ENCODE results near the gene SRRM1.
"Not testable (repeated sequence)": the region's sequence is repeated elsewhere in the genome, so short reads cannot be mapped to it uniquely, and the experiment has no call there.

SRRM1 gene

DNA sequence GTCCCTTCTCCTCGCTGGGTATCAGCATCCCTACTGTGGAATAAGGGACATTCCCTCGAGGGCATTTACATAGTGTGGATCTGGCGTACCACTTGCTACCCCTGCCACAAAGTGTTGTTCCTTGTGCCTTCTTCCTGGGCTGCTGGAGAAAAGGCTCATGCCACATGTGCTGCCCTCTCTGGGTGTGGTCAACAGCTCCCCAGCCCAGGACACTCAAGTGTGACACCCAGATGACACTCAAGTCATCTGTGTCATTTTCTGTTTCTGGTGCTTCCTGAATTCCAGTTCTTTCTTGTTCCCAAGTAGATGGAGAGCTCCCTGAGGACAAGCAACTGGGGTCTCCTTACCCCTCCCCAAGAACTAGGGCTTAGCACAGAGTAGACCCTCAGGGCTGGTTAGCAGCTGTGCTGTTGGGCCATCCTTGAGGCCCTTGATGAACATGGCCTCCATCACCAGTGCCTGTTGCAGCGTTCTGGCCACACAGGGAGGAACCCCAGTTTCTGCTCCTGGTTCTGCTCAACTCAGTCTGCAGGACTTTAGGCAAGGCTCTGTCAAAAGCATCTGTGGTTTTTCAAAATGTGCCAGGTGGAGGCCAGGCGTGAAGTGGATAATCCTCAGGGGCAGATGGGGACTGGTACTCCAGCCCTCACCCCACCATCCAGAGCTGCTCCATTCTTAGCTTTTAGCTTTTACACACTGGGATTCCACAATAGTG lies 53.1 kb downstream of the SRRM1 start:
- no peak for DNase-seq

DNA sequence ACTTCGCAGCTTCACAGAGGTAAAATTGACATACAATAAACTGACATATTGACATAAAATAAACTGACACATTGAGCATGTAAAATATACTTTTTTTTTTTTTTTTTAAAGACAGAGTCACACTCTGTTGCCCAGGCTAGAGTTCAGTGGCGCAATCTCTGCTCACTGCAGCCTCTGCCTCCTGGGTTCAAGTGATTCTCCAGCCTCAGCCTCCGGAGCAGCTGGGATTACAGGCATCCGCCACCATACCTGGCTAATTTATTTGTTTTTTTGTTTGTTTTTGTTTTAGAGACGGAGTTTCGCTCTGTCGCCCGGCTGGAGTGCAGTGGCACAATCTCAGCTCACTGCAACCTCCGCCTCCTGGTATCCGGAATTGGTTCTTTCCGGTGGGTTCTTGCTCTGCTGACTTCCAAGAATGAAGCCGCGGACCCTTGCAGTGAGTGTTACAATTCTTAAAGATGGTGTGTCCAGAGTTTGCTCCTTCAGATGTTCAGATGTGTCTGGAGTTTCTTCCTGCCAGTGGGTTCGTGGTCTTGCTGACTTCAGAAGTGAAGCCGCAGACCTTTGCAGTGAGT lies 53.7 kb downstream of the SRRM1 start:
- DNase-seq, result no peak

DNA sequence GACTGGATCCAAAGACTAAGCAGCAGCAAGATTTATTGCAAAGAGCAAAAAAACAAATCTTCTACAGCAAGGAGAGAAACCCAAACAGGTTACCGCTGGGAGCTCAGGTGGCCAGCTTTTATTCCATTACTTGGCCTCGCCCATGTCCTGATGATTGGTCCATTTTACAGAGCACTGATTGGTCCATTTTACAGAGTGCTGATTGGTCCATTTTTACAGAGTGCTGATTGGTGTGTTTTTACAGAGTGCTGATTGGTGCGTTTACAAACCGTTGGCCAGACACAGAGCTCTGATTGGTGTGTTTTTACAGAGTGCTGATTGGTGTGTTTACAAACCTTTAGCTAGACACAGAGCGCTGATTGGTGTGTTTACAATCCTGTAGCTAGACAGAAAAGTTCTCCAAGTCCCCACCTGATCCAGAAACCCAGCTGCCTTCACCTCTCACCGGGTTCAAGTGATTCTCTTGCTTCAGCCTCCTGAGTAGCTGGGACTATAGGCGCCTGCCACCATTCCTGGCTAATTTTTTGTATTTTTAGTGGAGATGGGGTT lies 54.4 kb downstream of the SRRM1 start:
- DNase-seq, result not testable (repeated sequence)

DNA sequence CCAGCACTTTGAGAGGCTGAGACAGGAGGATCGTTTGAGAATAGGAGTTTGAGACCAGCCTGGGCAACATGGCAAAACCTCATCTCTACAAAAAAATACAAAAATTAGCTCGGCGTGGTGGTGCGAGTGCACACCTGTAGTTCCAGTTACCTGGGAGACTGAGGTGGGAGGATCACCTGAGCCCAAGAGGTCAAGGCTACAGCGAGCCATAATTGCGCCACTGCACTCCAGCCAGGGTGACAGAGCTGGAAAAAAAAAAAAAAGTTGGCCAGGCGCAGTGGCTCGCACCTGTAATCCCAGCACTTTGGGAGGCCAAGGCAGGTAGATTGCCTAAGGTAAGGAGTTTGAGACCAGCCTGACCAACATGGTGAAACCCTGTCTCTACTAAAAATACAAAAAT lies 55.2 kb downstream of the SRRM1 start:
- not testable (repeated sequence) for DNase-seq

DNA sequence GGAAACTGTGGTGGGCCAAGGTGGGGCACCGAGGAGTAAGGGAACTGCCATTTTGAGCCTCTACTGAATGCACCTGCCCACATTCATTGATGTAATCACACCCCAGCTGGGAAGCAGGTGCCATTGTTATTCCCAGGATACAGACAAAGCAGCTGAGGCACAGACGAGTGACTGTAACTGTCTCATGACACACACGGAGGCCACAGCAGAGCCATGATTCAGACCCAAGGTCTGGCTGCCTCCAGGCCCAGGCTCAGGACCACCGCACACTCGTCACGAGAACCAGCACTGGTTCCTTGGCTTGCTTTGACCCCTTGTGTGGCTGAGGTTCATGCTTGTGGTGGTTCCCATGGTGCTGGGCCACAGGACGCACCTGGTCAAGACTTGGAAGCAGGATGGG lies 56.5 kb downstream of the SRRM1 start:
- DNase-seq, result no peak

DNA sequence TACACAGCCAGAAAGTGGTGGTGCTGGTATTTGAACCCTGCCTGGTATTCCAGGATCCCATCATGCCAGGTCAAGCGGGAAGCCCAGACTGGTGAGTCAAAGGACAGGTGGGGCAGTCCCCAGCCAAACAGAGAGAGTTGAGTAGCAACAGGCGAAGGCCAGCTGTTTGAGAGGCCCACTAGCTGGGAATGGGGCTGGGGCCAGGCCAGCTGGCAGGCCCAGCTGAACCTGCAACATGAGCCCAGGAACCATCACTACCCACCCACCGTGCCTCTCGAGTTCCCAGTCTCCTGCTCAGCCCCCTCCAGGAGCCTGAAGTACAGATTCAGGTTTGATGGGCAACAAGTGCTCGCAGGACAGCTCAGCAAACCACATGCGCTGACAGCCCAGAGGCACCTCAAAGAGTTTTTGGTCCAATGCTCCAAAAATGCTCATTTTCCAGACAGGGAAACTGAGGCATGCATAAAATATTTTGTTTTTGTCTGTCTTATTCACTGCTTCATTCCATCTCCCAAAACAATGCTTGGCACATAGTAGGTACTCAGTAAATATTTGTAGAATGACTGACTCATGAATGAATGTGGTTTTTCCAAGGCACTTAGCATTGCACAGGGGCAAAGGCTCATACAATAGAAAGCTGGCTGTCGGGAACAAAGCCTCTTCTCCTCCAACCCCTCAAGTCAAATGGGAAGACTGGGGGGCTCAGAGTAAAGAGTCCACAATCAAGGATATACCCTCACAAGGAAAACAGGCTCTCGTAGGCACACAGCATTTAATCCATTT lies 59.6 kb downstream of the SRRM1 start:
- DNase-seq, result no peak

DNA sequence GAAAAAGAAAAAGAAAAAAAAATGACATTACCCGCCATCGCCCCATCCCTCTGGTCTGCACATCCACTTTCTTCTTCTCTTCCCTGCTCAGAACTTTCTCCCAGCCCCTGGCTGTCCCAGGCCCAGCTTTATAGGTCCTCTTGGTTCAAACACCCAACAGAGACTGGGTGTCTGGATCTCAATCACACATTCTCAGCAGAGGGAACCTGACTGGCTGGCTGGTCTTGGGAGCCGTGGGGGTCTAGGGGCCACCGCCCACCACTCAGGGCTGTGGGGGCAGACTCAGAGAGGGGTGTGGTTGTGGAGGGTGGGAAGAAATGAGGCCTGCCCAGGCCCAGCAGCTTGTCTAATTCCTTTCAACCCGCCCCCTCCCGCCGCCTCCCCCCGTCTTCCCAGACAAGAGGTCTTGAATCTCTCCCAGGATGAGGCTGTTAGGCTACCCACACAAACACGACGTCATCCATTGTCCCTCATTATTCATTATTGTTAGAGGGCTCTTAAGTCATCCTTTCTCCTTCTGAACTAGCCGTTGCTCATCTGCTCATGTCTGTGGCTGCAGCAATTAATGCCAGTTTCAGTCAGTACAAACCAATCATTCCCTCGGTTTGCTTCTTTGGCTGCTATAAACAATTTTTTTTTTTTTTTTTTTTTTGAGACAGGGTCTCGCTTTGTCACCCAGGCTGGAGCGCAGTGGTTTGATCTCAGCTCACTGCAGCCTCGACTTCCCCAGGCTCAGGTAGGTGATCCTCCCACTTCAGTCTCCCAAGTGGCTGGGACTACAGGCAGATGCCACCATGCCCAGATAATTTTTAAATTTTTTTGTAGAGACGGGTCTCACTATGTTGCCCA lies 61.5 kb downstream of the SRRM1 start:
- DNase-seq, result no peak

DNA sequence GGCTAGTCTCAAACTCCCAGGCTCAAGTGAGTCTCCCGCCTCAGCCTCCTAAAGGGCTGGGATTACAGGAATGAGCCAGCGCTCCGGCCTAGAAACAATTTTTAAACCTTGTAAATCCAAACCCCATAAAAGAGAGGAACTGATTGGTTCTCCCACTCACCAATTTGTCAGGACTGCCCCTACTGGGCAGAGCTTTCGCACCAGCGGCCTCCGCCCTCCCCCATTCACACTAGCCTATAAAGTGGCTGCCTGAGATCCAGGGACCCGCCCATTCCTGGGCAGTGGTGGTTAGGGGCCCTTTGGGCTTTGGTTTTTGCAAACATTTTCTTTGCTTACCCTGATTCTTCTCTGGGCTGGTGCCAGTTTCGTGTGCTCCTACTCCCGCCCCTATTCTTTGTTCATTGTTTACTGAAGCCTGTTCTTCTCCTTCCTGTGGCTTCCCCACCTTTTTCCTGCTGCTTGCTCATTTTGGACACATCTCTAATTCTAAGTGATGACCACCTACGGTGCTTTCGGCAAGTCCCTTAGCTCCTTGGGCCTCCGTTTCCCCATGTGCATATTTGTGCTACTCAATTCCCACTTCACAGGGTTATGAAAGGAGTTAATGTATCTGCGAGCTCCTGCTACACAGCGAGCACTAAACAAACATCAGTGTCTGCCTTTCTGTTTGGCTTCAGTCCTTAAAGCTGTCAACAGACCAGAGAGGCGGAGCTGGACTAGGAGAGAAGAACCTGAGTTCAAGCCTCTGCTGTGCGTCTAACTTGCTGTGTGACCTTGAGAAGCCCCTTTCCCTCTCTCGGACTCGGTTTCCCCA lies 62.4 kb downstream of the SRRM1 start:
- DNase-seq, result peak in 1 of 2 experiments; percentile 65

DNA sequence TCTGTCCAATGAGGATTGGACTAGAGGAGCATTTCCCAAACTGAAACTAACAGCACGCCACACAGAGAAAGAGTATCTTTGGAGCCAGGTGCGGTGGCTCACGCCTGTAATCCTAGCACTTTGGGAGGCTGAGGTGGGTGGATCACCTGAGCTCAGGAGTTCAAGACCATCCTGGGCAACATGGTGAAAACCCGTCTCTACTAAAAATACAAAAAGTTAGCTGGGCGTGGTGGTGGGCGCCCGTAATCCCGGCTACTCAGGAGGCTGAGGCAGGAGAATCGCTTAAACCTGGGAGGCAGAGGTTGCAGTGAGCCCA lies 62.9 kb downstream of the SRRM1 start:
- not testable (repeated sequence) for DNase-seq

DNA sequence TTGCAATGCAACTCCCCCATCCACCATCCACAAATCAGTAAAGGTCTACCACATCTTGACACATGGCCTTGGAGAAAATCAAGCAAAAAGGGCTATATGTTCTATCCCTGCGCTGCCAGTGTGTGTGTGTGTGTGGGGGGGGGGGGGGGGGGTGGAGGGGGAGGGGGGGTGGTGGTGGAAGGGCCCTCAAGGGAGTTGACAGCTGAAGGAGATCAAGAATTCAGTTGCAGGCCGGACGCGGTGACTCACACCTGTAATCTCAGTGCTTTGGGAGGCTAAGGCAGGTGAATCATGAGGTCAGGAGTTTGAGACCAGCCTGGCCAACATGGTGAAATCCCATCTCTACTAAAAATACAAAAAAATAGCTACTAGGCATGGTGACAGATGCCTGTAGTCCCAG lies 64.6 kb downstream of the SRRM1 start:
- DNase-seq, result peak; percentile 35 to 46

DNA sequence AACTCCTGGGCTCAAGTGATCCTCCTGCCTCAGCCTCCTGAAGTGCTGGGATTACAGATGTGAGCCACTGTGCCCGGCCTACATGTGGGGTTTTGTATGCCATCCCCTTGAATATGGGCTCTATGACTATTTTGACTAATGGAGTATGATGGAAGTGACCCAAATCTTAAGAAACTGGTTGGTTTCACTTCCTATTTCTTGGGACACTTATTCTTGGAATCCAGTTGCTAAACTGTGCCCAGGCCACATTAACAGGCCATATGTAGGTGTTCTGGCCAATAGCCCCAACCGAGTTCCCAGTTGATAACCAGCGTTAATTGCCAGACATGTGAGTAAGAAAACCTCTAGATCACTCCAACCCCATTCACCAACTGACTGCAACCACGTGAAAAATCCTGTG lies 65.8 kb downstream of the SRRM1 start:
- DNase-seq, result no peak

DNA sequence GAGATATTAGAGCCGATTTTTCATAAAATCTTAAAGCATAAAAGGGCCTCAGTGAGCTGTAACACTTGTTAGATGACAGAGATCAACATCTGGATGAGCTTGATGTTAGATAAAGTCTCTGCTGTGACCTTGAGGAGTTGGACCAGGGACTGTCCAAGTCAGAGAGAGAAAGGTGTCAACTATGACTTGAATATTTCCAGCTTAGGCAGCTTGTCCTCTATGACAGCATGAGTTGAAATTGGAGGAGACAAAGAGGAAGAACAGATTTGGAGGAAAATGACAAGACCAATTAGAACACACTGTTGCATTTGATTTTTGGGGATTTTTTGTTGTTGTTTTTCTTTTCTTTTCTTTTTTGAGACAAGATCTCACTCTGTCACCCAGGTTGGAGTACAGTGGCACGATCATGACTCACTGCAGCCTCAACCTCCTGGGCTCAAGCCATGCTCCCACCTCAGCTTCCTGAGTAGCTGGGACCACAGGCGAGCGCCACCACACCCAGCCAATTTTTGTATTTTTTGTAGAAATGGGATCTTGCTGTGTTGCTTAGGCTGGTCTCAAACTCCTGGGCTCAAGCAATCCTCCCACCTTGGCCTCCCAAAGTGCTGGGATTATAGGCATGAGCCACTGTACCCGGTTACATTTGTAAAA lies 66.8 kb downstream of the SRRM1 start:
- DNase-seq, result no peak

DNA sequence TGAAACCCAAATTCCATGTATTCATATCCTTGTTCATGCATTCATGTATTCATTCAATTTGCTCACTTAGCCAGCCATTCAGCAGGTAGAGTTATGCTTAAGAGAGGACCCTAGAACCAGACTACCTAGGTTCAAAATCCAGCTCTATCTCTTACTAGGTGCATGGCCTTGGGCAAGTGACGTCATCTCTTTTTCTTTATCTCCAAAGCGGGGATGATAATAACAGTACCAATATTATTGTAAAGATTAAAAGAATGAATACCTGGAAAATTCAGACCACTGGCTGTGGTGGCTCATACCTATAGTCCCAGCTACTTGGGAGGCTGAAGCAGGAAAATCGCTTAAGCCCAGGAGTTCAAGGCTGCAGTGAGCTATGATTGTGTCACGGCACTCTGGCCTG lies 68.2 kb downstream of the SRRM1 start:
- DNase-seq, result no peak

DNA sequence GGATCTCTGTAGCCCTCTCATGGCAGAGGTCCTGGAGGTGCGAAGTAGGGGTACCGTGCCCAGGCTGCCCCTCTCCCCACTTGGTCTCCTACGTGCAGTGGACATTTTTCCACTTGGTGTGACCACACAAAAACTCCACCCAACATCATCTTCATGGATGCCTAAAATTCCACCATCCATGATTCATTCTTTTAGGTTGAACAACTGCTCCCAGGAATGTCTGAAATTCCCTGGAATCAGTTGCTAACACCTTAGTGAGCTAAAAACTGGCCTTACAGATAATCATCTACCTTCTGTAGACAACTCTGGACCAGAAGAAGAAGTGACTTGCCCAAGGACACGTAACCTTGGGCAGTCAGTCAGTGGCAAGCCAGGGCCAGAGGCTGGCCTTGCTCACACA lies 70.1 kb downstream of the SRRM1 start:
- peak in 1 of 2 experiments; percentile 27 for DNase-seq

DNA sequence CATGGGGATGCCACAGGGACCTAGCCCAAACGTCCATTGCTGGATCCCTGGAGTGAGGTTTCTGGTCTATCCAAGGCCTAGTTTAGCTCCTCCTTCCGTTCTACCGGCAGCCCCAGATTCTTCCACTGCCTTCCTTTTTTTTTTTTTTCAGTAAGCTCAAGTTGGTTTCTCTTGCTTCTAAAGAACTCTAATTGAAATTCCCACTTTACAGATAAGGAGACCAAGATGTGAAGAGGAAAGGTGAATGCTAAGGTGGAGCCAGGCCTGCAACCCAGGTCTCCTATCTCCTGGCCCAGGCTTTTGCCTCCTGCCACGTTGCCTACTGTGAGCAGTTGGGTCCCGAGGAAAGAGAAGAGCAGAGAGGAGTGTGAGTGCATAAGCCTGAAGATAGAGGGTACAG lies 70.6 kb downstream of the SRRM1 start:
- no peak for DNase-seq

DNA sequence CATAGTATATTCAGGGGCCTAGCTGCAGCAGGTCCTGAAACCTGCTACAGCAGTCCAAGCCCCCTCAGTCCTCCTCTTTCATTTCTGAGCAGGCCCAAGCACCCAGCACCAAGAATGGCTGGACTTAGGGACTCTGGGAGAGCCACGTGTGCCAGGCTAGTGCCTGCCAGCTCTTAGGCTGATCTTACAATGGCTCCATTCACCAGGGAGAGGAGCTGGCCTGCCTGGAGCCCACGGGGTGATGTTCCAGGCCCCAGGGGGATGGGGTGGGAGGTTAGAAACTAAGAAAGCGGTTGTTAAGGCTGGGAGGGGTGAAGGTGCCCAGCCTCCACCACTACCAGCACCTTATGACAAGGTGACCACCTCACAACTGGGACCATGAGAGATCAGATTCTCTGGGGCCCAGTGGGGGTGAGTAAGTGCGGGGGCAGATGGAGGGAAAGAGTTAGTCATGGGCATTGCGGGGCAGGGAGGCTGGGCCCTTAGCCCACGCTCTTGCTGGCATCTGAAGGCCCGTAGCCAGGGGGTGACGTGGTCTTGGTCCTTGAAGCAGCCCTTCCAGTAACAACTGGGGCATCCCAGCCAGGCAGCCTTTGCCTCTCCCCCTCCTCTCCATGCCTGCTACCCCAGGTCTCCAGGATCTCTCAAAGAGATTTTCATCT lies 71.9 kb downstream of the SRRM1 start:
- DNase-seq, result no peak

DNA sequence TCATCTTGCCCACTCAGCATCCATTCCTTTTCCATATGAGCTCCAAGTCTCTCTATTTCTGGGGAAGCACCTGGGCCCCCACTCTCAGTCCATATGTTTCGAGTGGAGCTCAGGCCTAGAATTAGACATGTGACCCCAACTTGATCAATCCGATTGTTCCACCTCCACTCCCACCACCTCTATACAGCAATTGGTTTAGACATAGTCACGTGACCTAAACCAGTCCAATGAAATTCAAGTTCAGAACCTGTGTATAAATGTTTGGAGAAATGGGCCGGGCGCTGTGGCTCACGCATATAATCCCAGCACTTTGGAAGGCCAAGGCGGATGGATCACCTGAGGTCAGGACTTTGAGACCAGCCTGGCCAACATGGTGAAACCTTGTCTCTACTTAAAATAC lies 72.6 kb downstream of the SRRM1 start:
- DNase-seq, result no peak

DNA sequence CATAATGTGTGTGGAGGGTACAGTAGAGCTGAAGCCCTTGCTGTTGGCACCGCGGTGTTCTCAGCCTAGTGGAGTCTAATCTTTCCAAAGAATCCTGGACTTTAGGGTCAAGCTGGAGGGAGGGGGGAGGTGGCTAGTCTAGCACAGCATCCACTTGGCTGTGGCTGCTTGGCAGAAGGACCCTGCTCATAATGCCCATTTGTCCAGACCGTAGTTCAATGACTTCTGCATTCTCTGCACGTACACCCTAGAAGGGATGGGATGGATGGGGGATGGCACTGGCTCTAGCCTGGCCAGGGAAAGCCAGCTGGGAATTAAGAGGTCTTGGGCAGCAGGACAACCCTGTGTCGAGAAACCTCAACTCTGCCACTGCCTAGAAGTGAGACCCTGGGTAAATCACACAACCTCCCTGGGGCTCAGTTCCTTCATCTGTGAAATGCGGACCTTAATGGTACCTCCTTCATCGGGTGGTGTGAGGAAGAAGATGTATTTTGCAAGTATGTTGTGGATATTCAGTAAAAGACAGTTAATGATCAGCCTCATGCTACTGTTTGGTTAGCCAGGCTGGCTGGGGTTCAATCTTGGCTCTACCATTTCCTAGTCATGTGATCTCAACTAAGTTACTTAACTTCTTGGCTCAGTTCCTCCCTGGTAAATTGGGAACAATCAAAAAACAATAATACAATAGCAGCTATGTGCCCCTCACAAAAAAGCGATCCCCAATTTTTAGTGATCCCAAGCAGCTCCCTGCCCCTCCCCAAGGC lies 75.0 kb downstream of the SRRM1 start:
- no peak for DNase-seq

DNA sequence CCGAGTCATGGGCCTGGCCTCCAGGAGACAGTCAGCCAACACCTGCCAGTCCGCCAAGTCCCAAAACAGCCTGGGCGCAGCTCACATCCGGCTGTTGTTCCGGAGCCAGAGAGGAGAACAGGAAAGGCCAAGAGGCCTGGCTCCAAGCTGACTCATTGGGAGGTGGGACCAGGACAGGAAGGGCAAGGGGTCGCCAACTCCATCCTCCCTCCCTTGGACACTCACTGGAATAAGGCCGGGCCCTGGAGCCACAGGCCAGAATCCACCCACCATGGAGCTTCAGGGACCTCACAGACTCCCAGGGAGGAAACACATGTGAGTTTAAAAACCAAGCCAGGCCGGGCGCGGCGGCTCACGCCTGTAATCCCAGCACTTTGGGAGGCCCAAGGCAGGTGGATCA lies 77.0 kb downstream of the SRRM1 start:
- DNase-seq, result peak; percentile 59 to 87

DNA sequence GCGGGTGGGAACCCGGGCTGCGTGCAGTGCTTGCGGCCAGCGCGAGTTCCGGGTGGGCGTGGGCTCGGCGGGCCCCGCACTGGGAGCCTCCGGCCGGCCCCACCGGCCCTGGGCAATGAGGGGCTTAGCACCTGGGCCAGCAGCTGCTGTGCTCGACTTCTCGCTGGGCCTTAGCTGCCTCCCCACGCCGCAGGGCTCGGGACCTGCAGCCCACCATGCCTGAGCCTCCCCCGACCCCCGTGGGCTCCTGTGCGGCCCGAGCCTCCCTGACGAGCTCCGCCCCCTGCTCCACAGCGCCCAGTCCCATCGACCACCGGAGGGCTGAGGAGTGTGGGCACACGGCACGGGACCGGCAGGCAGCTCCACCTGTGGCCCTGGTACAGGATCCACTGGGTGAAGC lies 78.4 kb downstream of the SRRM1 start:
- no peak for DNase-seq
